Tongue (tissue), 2 donors: ENCODE measurements around the gene COMMD7. TPM values are rescaled to one million over a fixed set of nuclear protein-coding genes. Genes with fewer than 3 reads are reported as not detected.

ENCODE experiments used
- DNase-seq: peaks from one replicate; pipeline ENCODE4 v3.0.0-alpha.2; 2015
- total RNA-seq: library from RNA; depleted of rRNA; stranded (reverse); fragments of >200 nt; gene quantifications from one replicate; pipeline ENCODE4 v1.2.3, GENCODE V29; 2014

COMMD7 gene
- 20.9 TPM for total RNA-seq

- DNase-seq, result peak; percentile 70
Observed at GRCh38 chr20:32743237-32744112, at the start of gene COMMD7. COMMD7 (minus strand) TSS chr20:32743467; CDS start chr20:32743391, 76 bp downstream.

- peak; percentile 68 for DNase-seq
Observed at GRCh38 chr20:32792731-32793458, 49.6 kb upstream of the COMMD7 start.

- peak; percentile 90 for DNase-seq
Observed at GRCh38 chr20:32792316-32792715, 49.0 kb upstream of the COMMD7 start.

GRCh38 chr20:32790751-32791057, 47.4 kb upstream of the COMMD7 start:
- no peak for DNase-seq

- peak; percentile 90 for DNase-seq
Observed at GRCh38 chr20:32789896-32790750, 46.9 kb upstream of the COMMD7 start.

GRCh38 chr20:32787168-32787567, 43.9 kb upstream of the COMMD7 start:
- DNase-seq, result no peak

GRCh38 chr20:32786059-32786760, 42.9 kb upstream of the COMMD7 start:
- no peak for DNase-seq

GRCh38 chr20:32784369-32785080, 41.3 kb upstream of the COMMD7 start:
- DNase-seq, result no peak

GRCh38 chr20:32780749-32781655, 37.7 kb upstream of the COMMD7 start:
- DNase-seq, result no peak

GRCh38 chr20:32780278-32780677, 37.0 kb upstream of the COMMD7 start:
- DNase-seq, result no peak

GRCh38 chr20:32779500-32780211, 36.4 kb upstream of the COMMD7 start:
- DNase-seq, result no peak

- no peak for DNase-seq
Observed at GRCh38 chr20:32777177-32777956, 34.1 kb upstream of the COMMD7 start.

- no peak for DNase-seq
Observed at GRCh38 chr20:32775336-32775991, 32.2 kb upstream of the COMMD7 start.

GRCh38 chr20:32773855-32774254, 30.6 kb upstream of the COMMD7 start:
- no peak for DNase-seq

- no peak for DNase-seq
Observed at GRCh38 chr20:32773223-32773622, 30.0 kb upstream of the COMMD7 start.

GRCh38 chr20:32772046-32772445, 28.8 kb upstream of the COMMD7 start:
- DNase-seq, result no peak

GRCh38 chr20:32767418-32768198, 24.3 kb upstream of the COMMD7 start:
- DNase-seq, result no peak
